Measurements from ENCODE around the gene CYTIP.
A peak's percentile ranks its signal among the peaks of the same experiment; 100 is the strongest.

Gene CYTIP

GRCh38 chr2:157443795-157444640 lies at the start of gene CYTIP:
CYTIP (minus strand) TSS chr2:157444089; CDS start chr2:157444020, 69 bp downstream.
- peak; percentile 82 for DNase-seq

GRCh38 chr2:157492189-157492773 lies 48.4 kb upstream of the CYTIP start:
- peak; percentile 60 to 61 for DNase-seq

GRCh38 chr2:157489983-157490382 lies 46.1 kb upstream of the CYTIP start:
- no peak for DNase-seq

GRCh38 chr2:157488877-157489276 lies 45.0 kb upstream of the CYTIP start:
- DNase-seq, result no peak

- no peak for DNase-seq
Measured at GRCh38 chr2:157487747-157488146, 43.9 kb upstream of the CYTIP start.

- DNase-seq, result no peak
Measured at GRCh38 chr2:157487271-157487610, 43.4 kb upstream of the CYTIP start.

GRCh38 chr2:157486596-157487270 lies 42.8 kb upstream of the CYTIP start:
- DNase-seq, result no peak

- peak; percentile 8 to 10 for DNase-seq
Measured at GRCh38 chr2:157480182-157480961, 36.5 kb upstream of the CYTIP start.

GRCh38 chr2:157479081-157480027 lies 35.5 kb upstream of the CYTIP start:
- no peak for DNase-seq

- DNase-seq, result no peak
Measured at GRCh38 chr2:157477919-157478318, 34.0 kb upstream of the CYTIP start.

- DNase-seq, result no peak
Measured at GRCh38 chr2:157476953-157477709, 33.2 kb upstream of the CYTIP start.

GRCh38 chr2:157475722-157476390 lies 32.0 kb upstream of the CYTIP start:
- no peak for DNase-seq

- no peak for DNase-seq
Measured at GRCh38 chr2:157473581-157473980, 29.7 kb upstream of the CYTIP start.

- DNase-seq, result no peak
Measured at GRCh38 chr2:157471078-157471477, 27.2 kb upstream of the CYTIP start.

- no peak for DNase-seq
Measured at GRCh38 chr2:157470321-157470720, 26.4 kb upstream of the CYTIP start.

GRCh38 chr2:157469726-157470125 lies 25.8 kb upstream of the CYTIP start:
- DNase-seq, result no peak

GRCh38 chr2:157468931-157469708 lies 25.2 kb upstream of the CYTIP start:
- DNase-seq, result peak; percentile 90 to 93

GRCh38 chr2:157466764-157467163 lies 22.9 kb upstream of the CYTIP start:
- peak in 1 of 2 experiments; percentile 20 for DNase-seq

GRCh38 chr2:157465554-157465953 lies 21.7 kb upstream of the CYTIP start:
- DNase-seq, result no peak

GRCh38 chr2:157463002-157463401 lies 19.1 kb upstream of the CYTIP start:
- DNase-seq, result no peak
